ENCODE measurements around the gene CPED1. TPM values are rescaled to one million over a fixed set of nuclear protein-coding genes. Genes with fewer than 3 reads are reported as not detected.
"Not testable (repeated sequence)": the region's sequence is repeated elsewhere in the genome, so short reads cannot be mapped to it uniquely, and the experiment has no call there.

The CPED1 gene
- total RNA-seq, 2 experiments from 2014 or later = not detected

DNA sequence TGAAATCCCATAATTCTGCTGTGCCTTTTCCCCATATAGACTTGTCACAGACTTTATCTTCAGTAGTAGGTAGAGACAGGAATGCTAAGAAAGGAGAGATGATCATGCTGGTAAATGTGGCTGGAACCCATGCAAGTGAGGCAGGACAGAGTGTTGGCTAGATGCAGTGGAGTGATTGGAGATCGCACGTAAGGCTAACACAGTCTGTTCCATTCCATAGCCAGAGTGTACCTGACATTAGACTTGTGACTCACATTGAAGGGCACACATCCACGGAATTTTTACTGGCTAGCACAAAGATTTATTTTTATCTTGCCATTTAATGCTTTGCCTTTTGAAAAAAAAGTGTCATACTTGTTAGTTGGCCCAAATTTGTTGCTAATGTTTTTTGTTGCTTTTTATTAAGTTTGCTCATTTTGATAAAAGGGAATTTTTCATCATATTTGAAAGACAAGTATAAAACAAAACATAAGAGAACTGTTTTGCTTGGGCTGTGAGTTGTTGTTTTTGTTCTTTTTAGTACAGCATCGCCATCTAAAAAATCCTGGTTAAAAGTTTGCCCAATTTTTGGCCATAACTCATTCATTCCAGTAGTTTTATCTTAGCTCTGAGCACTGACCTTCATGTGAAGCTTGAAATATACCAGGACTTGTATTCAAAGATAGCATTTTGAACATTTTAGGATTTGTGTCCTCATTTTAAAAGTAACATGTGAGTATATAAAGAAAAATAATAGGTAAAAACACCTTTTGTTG is 81.0 kb downstream of the CPED1 start:
- H3K4me3 Mint-ChIP-seq = no peak overlapping the region
- H3K27me3 Mint-ChIP-seq = peaks cover 7% of the 10 kb centered on the region
- POLR2A ChIA-PET = no interaction called here
- no peaks in the 10 kb centered on the region for H3K4me1 Mint-ChIP-seq (ENCODE audit: low read depth)
- no peaks in the 10 kb centered on the region for H3K36me3 Mint-ChIP-seq (ENCODE audit: low read depth)
- TF ChIP-seq, protein P1, sequence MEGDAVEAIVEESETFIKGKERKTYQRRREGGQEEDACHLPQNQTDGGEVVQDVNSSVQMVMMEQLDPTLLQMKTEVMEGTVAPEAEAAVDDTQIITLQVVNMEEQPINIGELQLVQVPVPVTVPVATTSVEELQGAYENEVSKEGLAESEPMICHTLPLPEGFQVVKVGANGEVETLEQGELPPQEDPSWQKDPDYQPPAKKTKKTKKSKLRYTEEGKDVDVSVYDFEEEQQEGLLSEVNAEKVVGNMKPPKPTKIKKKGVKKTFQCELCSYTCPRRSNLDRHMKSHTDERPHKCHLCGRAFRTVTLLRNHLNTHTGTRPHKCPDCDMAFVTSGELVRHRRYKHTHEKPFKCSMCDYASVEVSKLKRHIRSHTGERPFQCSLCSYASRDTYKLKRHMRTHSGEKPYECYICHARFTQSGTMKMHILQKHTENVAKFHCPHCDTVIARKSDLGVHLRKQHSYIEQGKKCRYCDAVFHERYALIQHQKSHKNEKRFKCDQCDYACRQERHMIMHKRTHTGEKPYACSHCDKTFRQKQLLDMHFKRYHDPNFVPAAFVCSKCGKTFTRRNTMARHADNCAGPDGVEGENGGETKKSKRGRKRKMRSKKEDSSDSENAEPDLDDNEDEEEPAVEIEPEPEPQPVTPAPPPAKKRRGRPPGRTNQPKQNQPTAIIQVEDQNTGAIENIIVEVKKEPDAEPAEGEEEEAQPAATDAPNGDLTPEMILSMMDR (IDR thresholded peaks at IDR 0.05) = no peak
- no peaks in the 10 kb centered on the region for H3K9me3 Mint-ChIP-seq
- no peak for DNase-seq
- intact Hi-C loops (cut with micrococcal nuclease) = no loop called here
- H3K27ac Mint-ChIP-seq = no peak overlapping the region
- CTCF ChIA-PET = no interaction called here
- no peak for ATAC-seq

GRCh38 chr7:121071132-121071531 is 82.6 kb downstream of the CPED1 start:
- H3K27me3 Mint-ChIP-seq = peaks cover 9% of the 10 kb centered on the region
- CTCF ChIA-PET = interaction anchor here (1.1 to 3.4 kb wide), 4 partner anchors 8 to 279 kb away, joined by 3 to 12 read pairs (median 3); no protein-coding TSS in a partner anchor
- POLR2A ChIA-PET = no interaction called here
- ATAC-seq (no peak), DNase-seq (no peak)
- H3K36me3 Mint-ChIP-seq (ENCODE audit: low read depth) = no peaks in the 10 kb centered on the region
- no peak overlapping the region for H3K4me3 Mint-ChIP-seq
- H3K9me3 Mint-ChIP-seq = no peaks in the 10 kb centered on the region
- intact Hi-C loops (cut with micrococcal nuclease) = no loop called here
- no peak overlapping the region for H3K27ac Mint-ChIP-seq
- H3K4me1 Mint-ChIP-seq (ENCODE audit: low read depth) = no peaks in the 10 kb centered on the region
- TF ChIP-seq, protein P1 (IDR thresholded peaks at IDR 0.05) = no peak

DNA sequence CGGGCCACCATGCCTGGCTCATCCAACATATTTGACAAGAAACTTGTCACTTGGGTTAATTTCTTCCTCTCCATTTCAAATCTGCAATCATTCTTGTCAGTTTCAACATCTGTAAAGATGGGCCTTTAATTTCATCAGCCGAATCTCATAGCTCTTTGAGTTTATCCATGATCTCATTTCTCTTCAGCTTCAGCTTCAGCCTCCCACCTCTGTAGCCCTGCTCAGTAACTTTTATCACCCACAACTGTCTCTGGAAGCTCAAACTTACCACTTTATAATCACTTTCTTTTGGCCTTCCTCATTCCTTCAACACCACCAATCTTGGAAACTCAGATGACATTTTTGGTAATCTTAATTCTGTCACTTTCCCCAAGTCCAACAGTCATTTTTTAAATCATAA is 83.2 kb downstream of the CPED1 start:
- TF ChIP-seq, protein P1 (IDR thresholded peaks at IDR 0.05) = no peak
- H3K4me1 Mint-ChIP-seq (ENCODE audit: low read depth) = no peaks in the 10 kb centered on the region
- H3K4me3 Mint-ChIP-seq = no peak overlapping the region
- no peaks in the 10 kb centered on the region for H3K9me3 Mint-ChIP-seq
- intact Hi-C loops (cut with micrococcal nuclease) = no loop called here
- no peaks in the 10 kb centered on the region for H3K36me3 Mint-ChIP-seq (ENCODE audit: low read depth)
- CTCF ChIA-PET = interaction anchor here (1.1 to 3.4 kb wide), 4 partner anchors 9 to 279 kb away, joined by 3 to 12 read pairs (median 3); no protein-coding TSS in a partner anchor
- H3K27me3 Mint-ChIP-seq = peaks cover 9% of the 10 kb centered on the region
- POLR2A ChIA-PET = no interaction called here
- no peak for ATAC-seq
- H3K27ac Mint-ChIP-seq = no peak overlapping the region
- no peak for DNase-seq

GRCh38 chr7:121072826-121073225 is 84.3 kb downstream of the CPED1 start:
- Mint-ChIP-seq H3K4me1 (ENCODE audit: low read depth) (no peaks in the 10 kb centered on the region), H3K9me3 (no peaks in the 10 kb centered on the region), H3K36me3 (ENCODE audit: low read depth) (no peaks in the 10 kb centered on the region), H3K27me3 (peaks cover 12% of the 10 kb centered on the region), H3K27ac (no peak overlapping the region), H3K4me3 (no peak overlapping the region)
- ATAC-seq = no peak
- ChIA-PET CTCF (interaction anchor here (3.4 kb wide), 1 partner anchor 9 kb away, joined by 12 read pairs; no protein-coding TSS in a partner anchor), POLR2A (no interaction called here)
- TF ChIP-seq, protein P1 (IDR thresholded peaks at IDR 0.05) = no peak
- no peak for DNase-seq
- intact Hi-C loops (cut with micrococcal nuclease) = no loop called here

- Mint-ChIP-seq H3K9me3 (no peaks in the 10 kb centered on the region), H3K27me3 (peaks cover 12% of the 10 kb centered on the region), H3K4me1 (ENCODE audit: low read depth) (no peaks in the 10 kb centered on the region), H3K36me3 (ENCODE audit: low read depth) (no peaks in the 10 kb centered on the region), H3K27ac (no peak overlapping the region), H3K4me3 (no peak overlapping the region)
- TF ChIP-seq, protein P1 (IDR thresholded peaks at IDR 0.05) = no peak
- intact Hi-C loops (cut with micrococcal nuclease) = no loop called here
- no peak for DNase-seq
- POLR2A ChIA-PET = no interaction called here
- CTCF ChIA-PET = interaction anchor here (1.1 to 3.4 kb wide), 3 partner anchors 8 to 33 kb away, joined by 3 to 12 read pairs (median 5); no protein-coding TSS in a partner anchor
- ATAC-seq = no peak
Measured at GRCh38 chr7:121073463-121074099, 85.1 kb downstream of the CPED1 start.

- CTCF ChIA-PET = interaction anchor here (1.0 to 2.8 kb wide), 3 partner anchors 86 to 269 kb away, joined by 4 to 9 read pairs (median 4); partner anchors contain the start of gene CPED1
- POLR2A ChIA-PET = interaction anchor here (0.6 to 0.7 kb wide), 2 partner anchors 20 to 974 kb away, joined by 3 read pairs; no protein-coding TSS in a partner anchor
- H3K36me3 Mint-ChIP-seq (ENCODE audit: low read depth); H3K4me1 Mint-ChIP-seq (ENCODE audit: low read depth); DNase-seq; H3K27ac Mint-ChIP-seq; H3K9me3 Mint-ChIP-seq; H3K4me3 Mint-ChIP-seq; ATAC-seq; H3K27me3 Mint-ChIP-seq; intact Hi-C loops (cut with micrococcal nuclease): not testable (repeated sequence)
Measured at GRCh38 chr7:121075424-121075841, 86.9 kb downstream of the CPED1 start.

Measured in activated CD8-positive, alpha-beta T cell treated with anti-CD3 and anti-CD28 coated beads for 36 hours (primary cell).